ENCODE results near the gene LRCH1. TPM values are rescaled to one million over a fixed set of nuclear protein-coding genes. Genes with fewer than 3 reads are reported as not detected.

Gene LRCH1
- total RNA-seq, 1 donor from 2014 or later, result 13.1 TPM

- Histone ChIP-seq H3K4me1 (peaks cover 97% of the 10 kb centered on the region), H3K27me3 (ENCODE audit: low read depth) (no peaks in the 10 kb centered on the region), H3K36me3 (no peaks in the 10 kb centered on the region), H3K9me3 (replicated peaks) (no peaks in the 10 kb centered on the region), H3K4me3 (no peak overlapping the region), H3K27ac (replicated peaks) (peak overlapping the region; percentile 79)
- DNase-seq, result no peak
- intact Hi-C loops (cut with micrococcal nuclease), result loop anchor here (10.0 kb wide), 1 partner anchor 51 kb away; the partner anchor contains the start of gene LRCH1
- no peak for TF ChIP-seq CTCF (IDR thresholded peaks at IDR 0.05; ENCODE audit: borderline replicate concordance)
Measured at GRCh38 chr13:46605825-46606554, 53.0 kb downstream of the LRCH1 start.

- Histone ChIP-seq H3K9me3 (replicated peaks) (no peaks in the 10 kb centered on the region), H3K36me3 (no peaks in the 10 kb centered on the region), H3K4me3 (no peak overlapping the region), H3K27ac (replicated peaks) (peak overlapping the region; percentile 79), H3K4me1 (peaks cover 88% of the 10 kb centered on the region), H3K27me3 (ENCODE audit: low read depth) (no peaks in the 10 kb centered on the region)
- no peak for DNase-seq
- TF ChIP-seq CTCF (IDR thresholded peaks at IDR 0.05; ENCODE audit: borderline replicate concordance), result no peak
- intact Hi-C loops (cut with micrococcal nuclease), result loop anchor here (10.0 kb wide), 1 partner anchor 52 kb away; the partner anchor contains the start of gene LRCH1
Measured at GRCh38 chr13:46606970-46607369, 54.0 kb downstream of the LRCH1 start.

GRCh38 chr13:46607768-46608564 is 55.0 kb downstream of the LRCH1 start:
- no peak for DNase-seq
- peak overlapping the region; percentile 79 for H3K27ac ChIP-seq (replicated peaks)
- intact Hi-C loops (cut with micrococcal nuclease), result loop anchor here (10.0 kb wide), 1 partner anchor 53 kb away; the partner anchor contains the start of gene LRCH1
- peaks cover 78% of the 10 kb centered on the region for H3K4me1 ChIP-seq
- no peaks in the 10 kb centered on the region for H3K9me3 ChIP-seq (replicated peaks)
- no peaks in the 10 kb centered on the region for H3K27me3 ChIP-seq (ENCODE audit: low read depth)
- H3K4me3 ChIP-seq, result no peak overlapping the region
- no peaks in the 10 kb centered on the region for H3K36me3 ChIP-seq
- TF ChIP-seq CTCF (IDR thresholded peaks at IDR 0.05; ENCODE audit: borderline replicate concordance), result no peak

GRCh38 chr13:46609052-46609451 is 56.1 kb downstream of the LRCH1 start:
- TF ChIP-seq CTCF (IDR thresholded peaks at IDR 0.05; ENCODE audit: borderline replicate concordance), result no peak
- intact Hi-C loops (cut with micrococcal nuclease), result loop anchor here (10.0 kb wide), 1 partner anchor 54 kb away; the partner anchor contains the start of gene LRCH1

GRCh38 chr13:46609726-46610125 is 56.8 kb downstream of the LRCH1 start:
- Histone ChIP-seq H3K4me3 (no peak overlapping the region), H3K27me3 (ENCODE audit: low read depth) (no peaks in the 10 kb centered on the region), H3K27ac (replicated peaks) (peak overlapping the region; percentile 79), H3K9me3 (replicated peaks) (no peaks in the 10 kb centered on the region), H3K36me3 (no peaks in the 10 kb centered on the region), H3K4me1 (peaks cover 77% of the 10 kb centered on the region)
- TF ChIP-seq CTCF (IDR thresholded peaks at IDR 0.05; ENCODE audit: borderline replicate concordance), result no peak
- intact Hi-C loops (cut with micrococcal nuclease), result loop anchor here (10.0 kb wide), 1 partner anchor 55 kb away; the partner anchor contains the start of gene LRCH1
- no peak for DNase-seq

More at GRCh38 chr13:46609052-46609451, 56.1 kb downstream of the LRCH1 start:
- Histone ChIP-seq H3K9me3 (replicated peaks) (no peaks in the 10 kb centered on the region), H3K27me3 (ENCODE audit: low read depth) (no peaks in the 10 kb centered on the region), H3K4me1 (peaks cover 77% of the 10 kb centered on the region), H3K27ac (replicated peaks) (peak overlapping the region; percentile 79), H3K36me3 (no peaks in the 10 kb centered on the region), H3K4me3 (no peak overlapping the region)
- DNase-seq, result no peak

All from left ventricle myocardium inferior (tissue), 1 donor.